GM21723 (cell line): ENCODE data around the gene FOXJ1.

Source experiments
- ATAC-seq: cut with Tn5 transposase; IDR thresholded peaks from one replicate; pipeline ENCODE4 v1.9.1; 2021; ENCODE audit warnings: mild to moderate bottlenecking, moderate library complexity; ENCODE audit not compliant: unreplicated experiment

Gene FOXJ1

DNA sequence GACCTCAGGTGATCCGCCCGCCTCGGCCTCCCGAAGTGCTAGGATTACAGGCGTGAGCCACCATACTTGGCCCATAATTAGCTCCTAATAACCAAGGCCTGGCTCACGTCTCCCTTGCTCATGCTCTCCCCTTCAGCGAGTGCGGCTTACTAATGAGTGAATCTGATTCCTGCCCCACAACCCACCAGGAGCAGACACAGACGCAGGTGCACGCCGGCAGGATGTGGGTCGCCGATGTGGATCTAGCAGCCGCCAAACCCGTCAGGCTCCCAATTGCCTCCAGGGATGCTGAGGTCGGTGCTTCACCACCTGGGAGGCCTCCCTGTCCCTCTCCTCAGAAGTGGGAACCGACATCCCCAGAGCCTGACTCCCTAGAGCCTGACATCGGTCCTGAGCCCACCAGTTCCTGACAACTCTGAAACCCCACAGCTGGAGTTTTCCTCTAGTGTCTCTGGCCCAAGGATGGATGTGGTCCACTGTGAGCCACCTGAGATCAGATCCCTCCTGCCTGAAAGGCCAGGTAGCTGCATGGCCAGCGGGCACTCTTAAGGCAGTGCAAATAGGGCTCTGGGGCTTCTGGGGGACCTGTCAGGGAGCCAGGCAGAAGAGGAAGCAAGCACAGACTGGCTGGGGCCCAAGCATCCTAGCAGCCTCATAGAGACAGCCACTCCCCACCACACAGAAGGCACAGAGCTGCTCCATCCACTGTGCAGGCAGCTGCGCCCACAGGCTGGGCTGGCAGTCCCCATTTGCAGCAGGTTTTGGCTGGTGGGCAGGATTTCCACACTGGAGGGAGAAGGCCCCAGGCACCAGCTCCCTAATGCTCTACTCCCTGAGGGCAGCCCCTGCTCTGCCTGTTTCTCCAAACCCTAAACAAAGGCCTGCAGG is 48.3 kb downstream of the FOXJ1 start:
- ATAC-seq, result no peak

DNA sequence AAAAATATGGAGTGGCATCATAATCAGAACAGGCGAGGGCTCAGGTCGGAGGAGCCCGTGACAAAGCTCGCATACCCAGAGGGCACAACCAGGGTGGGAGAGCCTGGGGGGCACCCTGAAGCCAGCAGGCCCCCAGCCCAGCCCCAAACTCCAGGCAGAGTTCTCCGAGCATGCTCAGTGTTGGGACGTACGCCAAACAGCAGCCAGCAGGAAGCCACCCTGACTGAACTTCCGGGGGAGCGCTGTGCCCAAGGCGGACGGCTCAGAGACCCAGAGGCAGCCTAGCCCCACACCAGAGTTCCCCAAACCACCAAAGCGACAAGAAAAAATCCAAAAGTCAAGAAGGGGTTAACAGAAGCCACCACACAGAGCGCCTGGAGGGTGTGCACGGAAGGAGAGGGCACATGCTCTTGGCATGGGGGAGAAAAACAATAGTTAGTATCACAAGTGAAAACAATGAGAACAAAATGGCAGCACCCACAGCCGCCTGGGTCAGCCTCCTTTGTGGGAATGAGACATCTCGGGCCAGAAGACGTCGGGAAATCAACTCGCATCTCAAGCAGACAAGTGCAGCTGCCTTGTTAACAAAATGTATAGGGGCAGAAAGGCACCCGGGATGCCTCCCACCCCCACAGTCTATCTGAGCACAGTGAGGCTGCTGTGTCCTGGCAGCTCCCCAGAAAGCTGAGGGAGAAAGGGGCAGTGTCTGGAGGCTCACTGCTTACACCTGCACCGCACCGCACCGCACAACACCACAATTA is 49.3 kb downstream of the FOXJ1 start:
- no peak for ATAC-seq

DNA sequence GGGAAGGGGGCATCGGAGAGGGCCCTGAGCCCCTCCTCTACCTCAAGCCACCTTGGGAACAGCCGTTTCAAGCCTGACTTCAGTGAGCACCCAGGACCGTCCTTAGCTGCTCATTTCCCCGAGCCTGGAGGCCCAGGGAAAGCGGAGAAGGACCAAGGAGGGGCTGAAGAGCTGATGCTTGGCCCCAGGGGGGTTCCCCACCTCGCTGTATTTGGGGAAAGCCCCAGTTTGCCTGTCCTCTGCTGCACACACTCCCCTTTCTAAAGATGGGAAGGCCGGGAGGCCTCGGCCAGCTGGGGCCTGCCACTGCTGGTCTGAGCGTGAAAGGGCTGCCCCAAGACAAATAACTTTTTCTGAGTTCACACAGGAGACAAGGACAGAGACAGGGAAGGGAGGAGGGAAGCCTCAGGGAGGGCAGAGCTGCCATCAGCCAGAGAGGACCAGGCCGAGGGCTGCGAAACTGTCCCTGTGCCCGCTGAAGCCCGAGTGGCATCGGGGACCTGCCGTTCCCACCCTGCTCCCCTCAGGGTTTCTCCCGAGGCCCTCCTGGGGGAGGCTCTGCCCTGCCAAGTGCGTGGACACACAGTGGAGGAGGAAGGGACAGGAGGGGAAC is 50.4 kb downstream of the FOXJ1 start:
- ATAC-seq, result no peak

- no peak for ATAC-seq
Measured at GRCh38 chr17:76089680-76090516, 51.1 kb downstream of the FOXJ1 start.

GRCh38 chr17:76088868-76089576 is 52.0 kb downstream of the FOXJ1 start:
- ATAC-seq, result no peak

GRCh38 chr17:76088041-76088867 is 52.8 kb downstream of the FOXJ1 start:
- no peak for ATAC-seq

DNA sequence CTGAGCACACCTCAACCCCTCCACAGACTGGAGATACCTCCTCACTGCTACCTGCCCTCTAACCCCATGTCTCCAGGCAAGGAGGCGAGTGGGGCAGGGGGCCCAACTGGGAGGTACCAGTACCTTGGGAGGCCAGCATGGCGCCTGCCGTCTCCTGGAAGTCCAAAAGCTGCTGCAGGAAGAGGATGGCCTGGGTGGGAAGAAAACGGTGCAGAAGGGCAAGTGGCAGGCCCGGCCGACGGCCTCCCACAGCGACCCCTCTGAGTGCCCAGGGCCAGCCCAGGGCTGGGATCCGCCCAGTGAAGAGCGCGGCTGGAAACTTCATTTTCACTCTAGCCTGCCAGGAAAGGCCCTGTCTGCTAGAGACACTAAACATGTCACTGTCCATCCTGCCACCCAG is 53.5 kb downstream of the FOXJ1 start:
- ATAC-seq, result no peak

DNA sequence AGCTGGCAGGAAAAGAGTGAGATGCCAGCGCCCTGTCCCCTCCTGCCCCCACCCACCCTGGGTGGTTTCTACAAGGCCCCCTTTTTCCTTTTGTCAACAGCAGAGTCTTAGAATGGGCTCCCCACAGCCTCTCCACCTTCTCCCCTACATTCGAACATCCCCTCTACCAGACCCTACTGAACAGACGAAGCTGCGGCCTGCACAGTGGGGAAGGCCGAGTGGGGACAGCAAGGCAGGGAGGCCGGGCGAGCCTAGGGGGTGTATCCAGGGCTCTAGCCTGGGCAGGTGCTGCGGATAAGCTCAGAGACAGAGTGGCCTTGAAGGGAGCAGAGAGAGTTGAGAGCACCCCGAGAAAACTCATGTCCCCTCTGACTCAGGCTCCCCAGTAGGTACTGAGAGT is 54.7 kb downstream of the FOXJ1 start:
- ATAC-seq, result no peak
